Ishikawa (cell line): Measurements from ENCODE around the gene ATP2B2.

Source experiments
- CEBPB ChIP-seq: IDR thresholded peaks from 2 replicates; pipeline ENCODE4 v1.6.1; 2012
- CREB1 ChIP-seq: IDR thresholded peaks from 2 replicates; pipeline ENCODE4 v1.6.1; 2012; ENCODE audit warnings: low read depth
- EGR1 ChIP-seq: IDR thresholded peaks from 2 replicates; pipeline ENCODE4 v1.6.1; 2012
- EP300 ChIP-seq: IDR thresholded peaks from 2 replicates; pipeline ENCODE4 v1.6.1; 2012; ENCODE audit warnings: borderline replicate concordance
- FOXM1 ChIP-seq: IDR thresholded peaks from 2 replicates; pipeline ENCODE4 v1.6.1; 2012; ENCODE audit warnings: low read depth, borderline replicate concordance
- MAX ChIP-seq: IDR thresholded peaks from 2 replicates; pipeline ENCODE4 v1.6.1; 2012
- NFIC ChIP-seq: IDR thresholded peaks from 2 replicates; pipeline ENCODE4 v1.6.1; 2012
- RAD21 ChIP-seq: IDR thresholded peaks from 2 replicates; pipeline ENCODE4 v1.6.1; 2012; ENCODE audit warnings: low read depth
- TCF12 ChIP-seq: IDR thresholded peaks from 2 replicates; pipeline ENCODE4 v1.6.1; 2012; ENCODE audit warnings: low read depth
- TEAD4 ChIP-seq: IDR thresholded peaks from 2 replicates; pipeline ENCODE4 v1.6.1; 2012
- USF1 ChIP-seq: IDR thresholded peaks from 2 replicates; pipeline ENCODE4 v1.6.1; 2012
- YY1 ChIP-seq: IDR thresholded peaks from 2 replicates; pipeline ENCODE4 v1.6.1; 2012; ENCODE audit warnings: low read depth
- ZBTB7A ChIP-seq: IDR thresholded peaks from 2 replicates; pipeline ENCODE4 v1.6.1; 2012; ENCODE audit warnings: low read depth
- TF ChIP-seq, protein P1 (sequence below): IDR thresholded peaks from 2 replicates; pipeline ENCODE4 v1.6.1; 2012; ENCODE audit warnings: low read depth, mild to moderate bottlenecking

ATP2B2 gene

GRCh38 chr3:10524799-10525301 lies 19.5 kb upstream of the ATP2B2 start:
- no peak for TF ChIP-seq FOXM1
- TF ChIP-seq RAD21 = no peak

GRCh38 chr3:10524270-10524669 lies 18.9 kb upstream of the ATP2B2 start:
- TF ChIP-seq EP300 = no peak
- TF ChIP-seq TEAD4 = no peak
- no peak for TF ChIP-seq ZBTB7A
- no peak for TF ChIP-seq USF1
- TF ChIP-seq NFIC = no peak
- no peak for TF ChIP-seq EGR1
- no peak for TF ChIP-seq MAX
- no peak for TF ChIP-seq RAD21

DNA sequence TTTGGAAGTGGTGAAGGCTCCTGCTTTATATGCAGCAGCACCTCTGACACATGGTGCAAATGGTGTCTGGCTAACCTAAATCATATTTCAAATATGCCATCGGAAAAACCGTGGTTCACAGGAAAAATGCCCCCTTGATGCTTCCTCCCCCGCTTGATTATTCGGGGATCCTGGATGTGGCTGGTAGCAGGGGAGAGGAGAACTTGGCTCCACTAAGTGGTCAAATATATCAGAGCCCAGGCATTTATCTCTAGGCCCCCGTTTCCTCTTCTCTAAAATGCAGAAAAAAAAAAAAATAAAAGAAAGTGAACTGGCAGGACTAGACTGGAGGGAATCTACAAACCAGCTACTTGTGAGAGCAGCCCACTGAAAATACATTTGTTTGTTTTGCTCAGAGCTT lies 18.2 kb upstream of the ATP2B2 start:
- TF ChIP-seq, protein P1, sequence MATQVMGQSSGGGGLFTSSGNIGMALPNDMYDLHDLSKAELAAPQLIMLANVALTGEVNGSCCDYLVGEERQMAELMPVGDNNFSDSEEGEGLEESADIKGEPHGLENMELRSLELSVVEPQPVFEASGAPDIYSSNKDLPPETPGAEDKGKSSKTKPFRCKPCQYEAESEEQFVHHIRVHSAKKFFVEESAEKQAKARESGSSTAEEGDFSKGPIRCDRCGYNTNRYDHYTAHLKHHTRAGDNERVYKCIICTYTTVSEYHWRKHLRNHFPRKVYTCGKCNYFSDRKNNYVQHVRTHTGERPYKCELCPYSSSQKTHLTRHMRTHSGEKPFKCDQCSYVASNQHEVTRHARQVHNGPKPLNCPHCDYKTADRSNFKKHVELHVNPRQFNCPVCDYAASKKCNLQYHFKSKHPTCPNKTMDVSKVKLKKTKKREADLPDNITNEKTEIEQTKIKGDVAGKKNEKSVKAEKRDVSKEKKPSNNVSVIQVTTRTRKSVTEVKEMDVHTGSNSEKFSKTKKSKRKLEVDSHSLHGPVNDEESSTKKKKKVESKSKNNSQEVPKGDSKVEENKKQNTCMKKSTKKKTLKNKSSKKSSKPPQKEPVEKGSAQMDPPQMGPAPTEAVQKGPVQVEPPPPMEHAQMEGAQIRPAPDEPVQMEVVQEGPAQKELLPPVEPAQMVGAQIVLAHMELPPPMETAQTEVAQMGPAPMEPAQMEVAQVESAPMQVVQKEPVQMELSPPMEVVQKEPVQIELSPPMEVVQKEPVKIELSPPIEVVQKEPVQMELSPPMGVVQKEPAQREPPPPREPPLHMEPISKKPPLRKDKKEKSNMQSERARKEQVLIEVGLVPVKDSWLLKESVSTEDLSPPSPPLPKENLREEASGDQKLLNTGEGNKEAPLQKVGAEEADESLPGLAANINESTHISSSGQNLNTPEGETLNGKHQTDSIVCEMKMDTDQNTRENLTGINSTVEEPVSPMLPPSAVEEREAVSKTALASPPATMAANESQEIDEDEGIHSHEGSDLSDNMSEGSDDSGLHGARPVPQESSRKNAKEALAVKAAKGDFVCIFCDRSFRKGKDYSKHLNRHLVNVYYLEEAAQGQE = no peak
- no peak for TF ChIP-seq MAX
- TF ChIP-seq ZBTB7A = no peak
- TF ChIP-seq CREB1 = no peak
- TF ChIP-seq USF1 = no peak
- TF ChIP-seq CEBPB = no peak

DNA sequence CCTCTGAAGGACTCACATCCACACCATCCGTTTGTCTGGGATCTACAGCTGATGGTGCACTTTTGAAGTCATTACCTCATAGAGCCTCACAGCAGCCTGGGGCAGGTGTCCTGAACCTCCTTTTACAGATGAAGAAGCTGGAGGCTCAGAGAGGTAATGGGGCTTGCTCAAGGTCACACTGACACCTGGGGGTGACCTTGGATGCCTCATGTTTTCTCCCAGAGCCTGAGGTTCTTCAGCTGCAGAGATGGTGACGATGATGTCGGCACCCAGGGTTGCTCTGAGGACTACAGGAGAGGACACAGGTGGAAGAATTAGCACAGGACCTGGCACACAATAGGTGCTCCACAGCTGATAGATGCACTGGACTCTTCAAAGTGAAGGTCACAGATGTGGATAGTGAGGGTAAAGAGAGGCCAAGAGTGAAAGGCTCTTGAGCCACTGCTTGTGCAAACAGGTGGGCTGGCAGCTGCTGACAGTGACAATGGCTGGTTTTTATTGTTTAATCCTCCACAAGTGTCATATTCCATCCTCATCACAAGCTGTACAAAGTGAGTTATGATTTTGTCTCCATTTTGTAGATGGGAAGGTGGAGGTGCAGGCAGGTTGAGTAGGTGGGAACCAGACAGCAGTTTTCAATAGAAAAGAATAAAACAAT lies 17.4 kb upstream of the ATP2B2 start:
- TF ChIP-seq EP300 = no peak
- TF ChIP-seq FOXM1 = no peak
- TF ChIP-seq, protein P1 = no peak
- no peak for TF ChIP-seq EGR1
- TF ChIP-seq CEBPB = no peak
- no peak for TF ChIP-seq RAD21
- no peak for TF ChIP-seq TEAD4
- TF ChIP-seq NFIC = no peak

DNA sequence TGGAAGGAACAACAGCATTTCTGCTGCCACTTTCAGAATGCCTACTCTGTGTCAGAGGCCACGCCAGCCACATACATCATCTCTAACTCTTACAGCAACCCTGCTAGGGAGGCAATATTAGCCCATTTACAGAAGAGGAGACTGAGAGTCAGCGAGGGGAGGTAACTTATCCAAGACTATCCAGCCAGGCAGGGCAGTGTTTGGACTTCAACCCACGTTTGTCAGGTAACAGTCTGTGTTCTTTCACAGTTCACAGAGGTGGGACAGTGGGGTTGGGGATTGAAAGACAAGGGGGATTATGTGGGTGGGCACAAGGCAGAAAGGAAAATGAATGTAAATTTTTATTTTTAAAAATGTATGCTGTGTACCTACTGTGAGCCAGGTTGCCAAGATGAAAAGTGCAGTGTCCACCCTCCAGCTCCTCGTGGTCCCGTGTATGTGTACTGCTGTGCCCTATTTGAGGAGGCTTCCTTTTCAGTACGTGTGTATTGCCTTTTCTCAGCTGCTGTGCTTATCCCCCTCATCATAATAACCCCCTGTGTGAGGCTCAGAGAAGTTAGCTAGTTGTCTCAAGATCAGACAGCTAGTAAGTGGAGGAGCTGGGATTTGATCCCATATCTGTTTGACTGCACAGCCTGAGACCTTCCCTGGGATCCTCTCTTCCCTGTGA lies 16.5 kb upstream of the ATP2B2 start:
- TF ChIP-seq USF1 (no peak), ZBTB7A (no peak), CREB1 (no peak), TCF12 (no peak), NFIC (no peak), FOXM1 (no peak), YY1 (no peak), EGR1 (no peak), CEBPB (no peak)
- TF ChIP-seq, protein P1 = no peak
